WTC11 (cell line): Measurements from ENCODE around the gene IPO4. TPM values are rescaled to one million over a fixed set of nuclear protein-coding genes. Genes with fewer than 3 reads are reported as not detected.

Experiments used
- ATAC-seq: fragments of 200-7000 bp; cut with Tn5 transposase; 2 replicates; pipeline ENCODE4 v1.10.0; 2021; ENCODE audit warnings: mild to moderate bottlenecking, moderate library complexity
- CTCF ChIA-PET: fragments of 300-600 bp; sonication (Branson Sonifier 250); formaldehyde crosslinking; loops from one replicate; lab custom pipeline; 2021; ENCODE audit warnings: antibody characterized with exemption; lab: Charles Lee
- POLR2A ChIA-PET: fragments of 350-600 bp; sonication (Branson Sonifier 250); formaldehyde crosslinking; loops from one replicate; lab custom pipeline; 2021; ENCODE audit warnings: antibody characterized with exemption; lab: Charles Lee
- DNase-seq: peaks from one replicate; pipeline ENCODE4 v3.0.0; 2021; ENCODE audit warnings: low spot score
- H3K27ac Mint-ChIP-seq: 2 replicates; pipeline ENCODE4 v1.8.0; 2021; ENCODE audit warnings: mixed read lengths
- H3K27me3 Mint-ChIP-seq: 2 replicates; pipeline ENCODE4 v1.8.0; 2021; ENCODE audit warnings: low read depth, mild to moderate bottlenecking, moderate library complexity, mixed read lengths
- H3K36me3 Mint-ChIP-seq: 2 replicates; pipeline ENCODE4 v1.8.0; 2021; ENCODE audit warnings: mixed read lengths
- H3K4me1 Mint-ChIP-seq: 2 replicates; pipeline ENCODE4 v1.8.0; 2022; ENCODE audit warnings: mixed read lengths
- H3K4me3 Mint-ChIP-seq: 2 replicates; pipeline ENCODE4 v1.8.0; 2021; ENCODE audit warnings: mild to moderate bottlenecking, moderate library complexity, mixed read lengths
- H3K9me3 Mint-ChIP-seq: 2 replicates; pipeline ENCODE4 v1.8.0; 2021; ENCODE audit warnings: mixed read lengths
- ARID4B ChIP-seq: sonication (generic); formaldehyde crosslinking; IDR thresholded peaks from 2 replicates; pipeline ENCODE4 v1.8.0; 2023; ENCODE audit warnings: missing genetic modification reagents, mild to moderate bottlenecking, borderline replicate concordance
- ATF3 ChIP-seq: sonication (generic); formaldehyde crosslinking; conservative IDR thresholded peaks from 2 replicates; pipeline ENCODE4 v1.8.1; 2022; ENCODE audit warnings: mild to moderate bottlenecking, missing genetic modification reagents
- E2F5 ChIP-seq: sonication (generic); formaldehyde crosslinking; IDR thresholded peaks from 2 replicates; pipeline ENCODE4 v1.8.1; 2022; ENCODE audit warnings: mild to moderate bottlenecking, moderate library complexity, missing genetic modification reagents
- ETV6 ChIP-seq: sonication (generic); formaldehyde crosslinking; IDR thresholded peaks from 2 replicates; pipeline ENCODE4 v1.8.1; 2022; ENCODE audit warnings: mild to moderate bottlenecking, missing genetic modification reagents
- FOXP1 ChIP-seq: sonication (generic); formaldehyde crosslinking; IDR thresholded peaks from 2 replicates; pipeline ENCODE4 v1.8.0; 2022; ENCODE audit warnings: missing genetic modification reagents, mild to moderate bottlenecking, moderate library complexity, borderline replicate concordance
- HMGXB4 ChIP-seq: sonication (generic); formaldehyde crosslinking; IDR thresholded peaks from 2 replicates; pipeline ENCODE4 v1.8.1; 2023; ENCODE audit warnings: mild to moderate bottlenecking, moderate library complexity, missing genetic modification reagents
- NR2C2 ChIP-seq: sonication (generic); formaldehyde crosslinking; IDR thresholded peaks from 2 replicates; pipeline ENCODE4 v1.8.0; 2022; ENCODE audit warnings: mild to moderate bottlenecking, missing genetic modification reagents
- OVOL2 ChIP-seq: fragments of 250-450 bp; sonication (Bioruptor Pico); IDR thresholded peaks from 2 replicates; pipeline ENCODE4 v1.9.0; 2021; ENCODE audit warnings: mild to moderate bottlenecking, borderline replicate concordance
- PREB ChIP-seq: sonication (generic); formaldehyde crosslinking; IDR thresholded peaks from 2 replicates; pipeline ENCODE4 v1.8.1; 2022; ENCODE audit warnings: mild to moderate bottlenecking, missing genetic modification reagents, moderate library complexity, borderline replicate concordance
- RELA ChIP-seq: sonication (generic); formaldehyde crosslinking; IDR thresholded peaks from 2 replicates; pipeline ENCODE4 v1.8.1; 2022; ENCODE audit warnings: missing genetic modification reagents, mild to moderate bottlenecking, borderline replicate concordance
- TCF7 ChIP-seq: sonication (generic); formaldehyde crosslinking; IDR thresholded peaks from 2 replicates; pipeline ENCODE4 v1.8.0; 2022; ENCODE audit warnings: mild to moderate bottlenecking, low read depth, missing genetic modification reagents, moderate library complexity
- ZNF263 ChIP-seq: sonication (generic); formaldehyde crosslinking; IDR thresholded peaks from 2 replicates; pipeline ENCODE4 v1.8.1; 2022; ENCODE audit warnings: low read depth, mild to moderate bottlenecking, moderate library complexity, missing genetic modification reagents
- ZNF317 ChIP-seq: sonication (generic); formaldehyde crosslinking; IDR thresholded peaks from 2 replicates; pipeline ENCODE4 v1.8.1; 2023; ENCODE audit warnings: low read depth, mild to moderate bottlenecking, moderate library complexity, missing genetic modification reagents, borderline replicate concordance
- ZNF396 ChIP-seq: fragments of 250-450 bp; sonication (Bioruptor Pico); IDR thresholded peaks from 2 replicates; pipeline ENCODE4 v1.8.0; 2021; ENCODE audit warnings: mild to moderate bottlenecking, moderate library complexity, borderline replicate concordance
- ZNF425 ChIP-seq: fragments of 250-450 bp; sonication (Bioruptor Pico); conservative IDR thresholded peaks from 2 replicates; pipeline ENCODE4 v1.9.0; 2021; ENCODE audit warnings: mild to moderate bottlenecking
- total RNA-seq: library from RNA; stranded (reverse); gene quantifications from 3 replicates; pipeline ENCODE4 v1.2.3, GENCODE V29; 2021
- TF ChIP-seq, protein P1 (sequence below): sonication (generic); formaldehyde crosslinking; IDR thresholded peaks from 2 replicates; pipeline ENCODE4 v1.8.0; 2023; ENCODE audit warnings: mild to moderate bottlenecking, missing genetic modification reagents
- TF ChIP-seq, protein P2 (sequence below): sonication (generic); formaldehyde crosslinking; IDR thresholded peaks from 2 replicates; pipeline ENCODE4 v1.8.1; 2022; ENCODE audit warnings: low read depth, mild to moderate bottlenecking, moderate library complexity, missing genetic modification reagents, borderline replicate concordance
- TF ChIP-seq, protein P3 (sequence below): sonication (generic); formaldehyde crosslinking; IDR thresholded peaks from 2 replicates; pipeline ENCODE4 v1.8.0; 2022; ENCODE audit warnings: mild to moderate bottlenecking, missing genetic modification reagents

The IPO4 gene
- total RNA-seq, 1 experiment from 2014 or later, result 128 TPM

- POLR2A ChIA-PET, result interaction anchor here (0.9 to 1.9 kb wide), 2 partner anchors 9 to 38 kb away, joined by 4 to 9 read pairs; partner anchors contain the start of gene TINF2
- Mint-ChIP-seq H3K27me3 (no peaks in the 10 kb centered on the region), H3K4me3 (peak within 1 kb of the TSS; percentile 99), H3K27ac (peak within 1 kb of the TSS; percentile 99), H3K4me1 (peaks cover 22% of the 10 kb centered on the region), H3K9me3 (no peaks in the 10 kb centered on the region), H3K36me3 (peaks cover 28% of the 10 kb centered on the region)
- ATAC-seq, result peak; percentile 56
- DNase-seq, result no peak
- CTCF ChIA-PET, result interaction anchor here (0.7 to 1.7 kb wide), 2 partner anchors 9 to 199 kb away, joined by 3 to 12 read pairs; partner anchors contain the start of gene TINF2
- TF ChIP-seq NR2C2 (CRISPR knock-in tag) (no peak), ZNF263 (CRISPR knock-in tag) (no peak), TCF7 (CRISPR knock-in tag) (no peak), E2F5 (CRISPR knock-in tag) (no peak), ZNF396 (CRISPR knock-in tag) (no peak), ZNF317 (no peak), ATF3 (no peak), PREB (CRISPR knock-in tag) (no peak), ARID4B (CRISPR knock-in tag) (no peak), OVOL2 (CRISPR knock-in tag) (no peak), ETV6 (no peak), FOXP1 (CRISPR knock-in tag) (peak; percentile 52; the same call in 1 of the 2 replicates), RELA (CRISPR knock-in tag) (no peak), ZNF425 (no peak), HMGXB4 (CRISPR knock-in tag) (no peak)
- TF ChIP-seq, protein P1, sequence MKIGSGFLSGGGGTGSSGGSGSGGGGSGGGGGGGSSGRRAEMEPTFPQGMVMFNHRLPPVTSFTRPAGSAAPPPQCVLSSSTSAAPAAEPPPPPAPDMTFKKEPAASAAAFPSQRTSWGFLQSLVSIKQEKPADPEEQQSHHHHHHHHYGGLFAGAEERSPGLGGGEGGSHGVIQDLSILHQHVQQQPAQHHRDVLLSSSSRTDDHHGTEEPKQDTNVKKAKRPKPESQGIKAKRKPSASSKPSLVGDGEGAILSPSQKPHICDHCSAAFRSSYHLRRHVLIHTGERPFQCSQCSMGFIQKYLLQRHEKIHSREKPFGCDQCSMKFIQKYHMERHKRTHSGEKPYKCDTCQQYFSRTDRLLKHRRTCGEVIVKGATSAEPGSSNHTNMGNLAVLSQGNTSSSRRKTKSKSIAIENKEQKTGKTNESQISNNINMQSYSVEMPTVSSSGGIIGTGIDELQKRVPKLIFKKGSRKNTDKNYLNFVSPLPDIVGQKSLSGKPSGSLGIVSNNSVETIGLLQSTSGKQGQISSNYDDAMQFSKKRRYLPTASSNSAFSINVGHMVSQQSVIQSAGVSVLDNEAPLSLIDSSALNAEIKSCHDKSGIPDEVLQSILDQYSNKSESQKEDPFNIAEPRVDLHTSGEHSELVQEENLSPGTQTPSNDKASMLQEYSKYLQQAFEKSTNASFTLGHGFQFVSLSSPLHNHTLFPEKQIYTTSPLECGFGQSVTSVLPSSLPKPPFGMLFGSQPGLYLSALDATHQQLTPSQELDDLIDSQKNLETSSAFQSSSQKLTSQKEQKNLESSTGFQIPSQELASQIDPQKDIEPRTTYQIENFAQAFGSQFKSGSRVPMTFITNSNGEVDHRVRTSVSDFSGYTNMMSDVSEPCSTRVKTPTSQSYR (CRISPR knock-in tag), result 0 out of 2 replicates have a peak, but pooled peaks have one; percentile 18
- TF ChIP-seq, protein P2, sequence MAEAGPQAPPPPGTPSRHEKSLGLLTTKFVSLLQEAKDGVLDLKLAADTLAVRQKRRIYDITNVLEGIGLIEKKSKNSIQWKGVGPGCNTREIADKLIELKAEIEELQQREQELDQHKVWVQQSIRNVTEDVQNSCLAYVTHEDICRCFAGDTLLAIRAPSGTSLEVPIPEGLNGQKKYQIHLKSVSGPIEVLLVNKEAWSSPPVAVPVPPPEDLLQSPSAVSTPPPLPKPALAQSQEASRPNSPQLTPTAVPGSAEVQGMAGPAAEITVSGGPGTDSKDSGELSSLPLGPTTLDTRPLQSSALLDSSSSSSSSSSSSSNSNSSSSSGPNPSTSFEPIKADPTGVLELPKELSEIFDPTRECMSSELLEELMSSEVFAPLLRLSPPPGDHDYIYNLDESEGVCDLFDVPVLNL, result no peak
- TF ChIP-seq, protein P3, sequence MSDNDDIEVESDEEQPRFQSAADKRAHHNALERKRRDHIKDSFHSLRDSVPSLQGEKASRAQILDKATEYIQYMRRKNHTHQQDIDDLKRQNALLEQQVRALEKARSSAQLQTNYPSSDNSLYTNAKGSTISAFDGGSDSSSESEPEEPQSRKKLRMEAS (CRISPR knock-in tag), result peak; percentile 24; the same call in 1 of the 2 replicates
Observed at GRCh38 chr14:24232645-24233537, 44.3 kb upstream of the IPO4 start, which contains the start of gene GMPR2. TSS of gene GMPR2 (plus strand) at chr14:24232929. CDS start at chr14:24233254, 325 bp downstream.
